Stimulated activated CD8-positive, alpha-beta memory T cell treated with anti-CD3 and anti-CD28 coated beads, Interleukin-7, amount 100 ng/mL, for 48 hours (primary cell): Measurements from ENCODE around the gene PACRG.

ENCODE experiments used
- DNase-seq, 2 donors: peaks; one replicate each; pipeline ENCODE4 v3.0.0-alpha.2; 2020; ENCODE audit warnings: low read depth in 1 of 2; ENCODE audit errors: extremely low read depth in 1 of 2

Gene PACRG

DNA sequence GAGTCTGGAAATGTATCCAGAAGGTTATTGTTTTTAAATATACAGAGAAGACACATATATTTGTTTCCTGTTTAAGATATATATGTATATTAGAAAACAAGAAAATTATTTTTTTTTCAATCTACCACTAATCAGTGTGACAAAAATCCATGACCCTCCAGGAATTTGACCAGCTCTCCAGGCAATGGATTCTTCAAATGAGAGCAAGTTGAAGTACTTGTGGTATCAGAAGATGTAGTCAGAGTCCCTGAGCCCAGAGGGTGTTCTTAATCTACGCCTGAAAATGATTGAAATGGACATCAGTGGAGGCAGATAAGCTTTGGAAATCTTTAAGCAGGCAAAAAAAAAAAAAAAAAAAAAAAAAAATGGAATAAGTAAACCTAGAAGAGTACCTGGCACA, 500.3 kb downstream of the PACRG start:
- no peak for DNase-seq

DNA sequence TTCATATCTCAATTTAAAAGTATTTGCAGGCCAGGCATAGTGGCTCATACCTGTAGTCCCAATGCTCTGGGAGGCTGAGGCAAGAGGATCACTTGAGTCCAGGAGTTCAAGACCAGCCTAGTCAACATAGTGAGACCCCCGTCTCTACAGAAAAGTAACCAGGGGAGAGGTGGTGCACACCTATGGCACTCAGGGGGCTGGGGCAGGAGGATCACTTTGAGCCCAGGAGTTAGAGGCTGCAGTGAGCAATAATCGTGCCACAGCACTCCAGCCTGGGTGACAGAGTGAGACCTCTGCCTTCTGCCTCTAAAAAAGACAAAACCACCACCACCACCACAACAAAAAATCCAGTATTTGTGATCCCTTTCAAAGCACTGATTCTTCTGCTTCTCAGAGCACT, 501.3 kb downstream of the PACRG start:
- DNase-seq, result no peak

DNA sequence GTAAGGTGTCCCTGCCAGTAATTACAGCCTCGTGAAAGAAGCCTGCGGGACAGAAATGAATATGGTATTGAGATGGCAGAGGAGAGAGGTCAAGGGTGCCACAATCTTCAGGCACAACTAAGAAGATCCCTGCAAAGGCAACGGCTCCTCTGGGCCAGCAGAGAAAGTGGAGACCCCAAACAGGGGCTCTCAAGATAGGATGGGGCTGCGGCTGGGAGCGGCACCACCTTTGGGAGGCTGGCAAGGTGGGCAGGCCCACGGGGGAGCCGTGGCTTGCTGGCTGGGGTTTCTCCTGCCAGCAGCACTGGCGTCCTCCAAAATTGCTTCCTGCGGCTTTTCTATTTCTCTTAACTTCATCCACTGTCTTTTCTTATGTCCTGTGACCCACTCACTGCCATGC, 503.1 kb downstream of the PACRG start:
- no peak for DNase-seq

DNA sequence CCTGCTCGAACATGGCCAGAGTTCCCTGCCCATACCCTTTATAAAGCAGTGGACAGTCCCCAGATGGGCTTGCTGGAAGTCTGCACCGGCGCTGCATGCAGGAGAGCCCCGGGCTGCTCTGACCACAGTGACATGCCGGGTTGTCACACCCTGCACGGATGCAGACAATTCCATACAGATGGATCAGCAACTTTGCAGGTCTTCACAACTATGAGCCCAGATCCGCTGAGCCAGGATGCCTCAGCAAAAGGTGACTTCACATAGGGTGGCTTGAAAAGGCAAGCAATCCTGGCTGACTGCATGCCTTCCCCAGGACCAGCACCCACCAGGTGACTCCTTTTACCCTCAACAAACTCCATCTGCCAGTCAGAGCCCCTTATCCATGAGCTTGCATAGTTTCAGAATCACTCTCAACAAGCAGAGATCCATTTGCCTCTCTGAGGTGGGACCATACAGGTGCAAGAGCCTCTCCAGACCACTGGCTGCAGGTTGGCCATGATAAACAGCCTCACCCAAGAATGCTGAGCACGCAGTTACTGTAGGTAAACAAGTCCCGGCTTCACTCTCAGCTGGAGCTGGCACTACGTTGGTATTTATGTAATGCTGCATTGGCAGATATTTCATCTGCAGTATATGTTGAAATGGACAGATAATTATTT, 503.7 kb downstream of the PACRG start:
- no peak for DNase-seq

DNA sequence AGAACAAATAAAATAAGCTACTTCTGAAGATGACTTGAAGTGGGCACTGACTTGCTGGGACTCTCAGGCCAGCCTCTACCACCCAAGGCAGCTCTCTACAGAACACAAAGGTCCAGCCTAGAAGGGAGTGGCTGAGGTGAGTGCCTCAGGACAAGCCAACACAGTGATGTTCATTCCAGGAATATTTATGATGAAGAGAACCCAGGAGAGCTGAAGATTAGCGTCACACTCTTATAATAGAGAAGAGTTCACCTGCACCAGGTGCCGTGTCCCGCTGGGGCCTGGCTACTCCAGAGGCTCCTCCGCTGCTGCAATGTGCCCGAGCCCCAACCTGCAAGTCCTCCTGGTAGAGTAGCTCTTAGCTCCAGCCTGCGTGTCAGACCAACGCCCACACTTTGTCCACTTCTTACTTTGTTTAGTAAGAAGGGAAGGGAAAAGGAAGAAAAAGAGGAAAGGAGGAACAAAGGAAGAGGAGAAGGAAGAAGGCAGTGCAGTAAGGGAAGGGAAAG, 504.3 kb downstream of the PACRG start:
- DNase-seq, result no peak

DNA sequence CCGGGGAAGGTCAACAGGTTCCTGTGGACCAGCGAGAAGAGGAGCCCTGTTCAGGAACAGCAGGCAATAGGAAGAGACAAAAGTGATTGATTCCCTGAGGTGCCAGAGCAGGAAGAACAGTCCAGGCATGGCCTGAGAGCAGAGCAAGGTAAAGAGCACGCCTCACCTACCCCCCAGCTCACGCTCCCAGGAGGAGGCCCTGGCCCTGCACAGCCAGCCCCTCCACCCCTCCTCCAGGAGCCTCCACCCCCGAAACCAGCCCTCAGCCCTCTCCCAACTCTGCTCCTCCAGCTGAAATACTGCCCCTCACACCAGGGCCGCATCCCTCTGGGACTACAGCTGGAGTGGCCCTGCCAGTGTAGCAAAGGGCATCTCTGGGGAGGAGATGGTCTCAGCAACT, 504.9 kb downstream of the PACRG start:
- DNase-seq, result no peak

DNA sequence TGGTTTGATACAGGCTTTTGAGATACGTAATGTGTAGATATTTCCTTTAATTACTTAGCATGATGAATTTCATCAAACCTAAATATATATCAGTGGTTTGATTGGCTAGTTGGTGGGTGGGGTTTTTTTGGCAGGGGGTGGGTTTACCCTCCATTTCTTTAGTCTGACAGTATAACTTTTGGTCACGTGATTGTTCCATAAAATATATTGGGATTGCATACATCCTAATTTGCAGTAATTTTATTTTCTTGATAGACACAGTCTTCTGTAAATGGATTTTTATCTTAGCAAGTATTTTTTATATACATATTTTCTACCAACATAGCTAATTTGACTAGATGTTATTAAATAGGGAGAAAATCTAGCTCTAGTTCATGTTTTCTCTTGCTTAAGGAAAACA, 509.3 kb downstream of the PACRG start:
- DNase-seq, result no peak

DNA sequence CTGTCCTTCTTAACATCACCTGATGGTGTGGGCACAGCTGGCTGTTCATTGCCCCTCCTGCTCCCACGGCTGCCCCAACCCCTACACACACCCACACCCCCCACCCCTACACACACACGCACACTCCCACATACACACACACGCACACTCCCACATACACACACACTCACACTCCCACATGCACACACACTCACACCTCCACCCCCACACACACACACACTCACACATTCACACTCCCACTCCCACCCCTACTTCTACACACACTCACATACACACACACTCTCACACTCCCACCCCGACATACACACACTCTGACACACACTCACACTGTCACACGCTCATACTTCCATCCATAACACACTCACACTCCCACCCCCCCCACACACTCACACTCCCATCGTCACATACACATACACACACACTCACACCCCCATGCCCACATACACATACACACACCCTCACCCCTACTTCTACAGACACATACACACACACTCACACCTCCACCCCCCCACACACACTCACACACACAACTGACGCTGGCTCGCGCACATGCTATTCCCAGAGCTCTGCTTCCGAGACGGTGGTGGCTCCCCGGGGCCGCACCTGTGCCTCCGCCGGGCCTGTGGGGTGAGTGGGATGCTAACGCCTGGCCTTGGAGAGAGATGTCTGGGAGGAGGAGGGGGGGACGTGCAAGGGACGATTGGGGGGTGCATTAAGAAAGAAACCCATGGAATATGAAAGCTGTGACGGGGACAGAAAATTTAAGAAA, 512.0 kb downstream of the PACRG start:
- no peak for DNase-seq

DNA sequence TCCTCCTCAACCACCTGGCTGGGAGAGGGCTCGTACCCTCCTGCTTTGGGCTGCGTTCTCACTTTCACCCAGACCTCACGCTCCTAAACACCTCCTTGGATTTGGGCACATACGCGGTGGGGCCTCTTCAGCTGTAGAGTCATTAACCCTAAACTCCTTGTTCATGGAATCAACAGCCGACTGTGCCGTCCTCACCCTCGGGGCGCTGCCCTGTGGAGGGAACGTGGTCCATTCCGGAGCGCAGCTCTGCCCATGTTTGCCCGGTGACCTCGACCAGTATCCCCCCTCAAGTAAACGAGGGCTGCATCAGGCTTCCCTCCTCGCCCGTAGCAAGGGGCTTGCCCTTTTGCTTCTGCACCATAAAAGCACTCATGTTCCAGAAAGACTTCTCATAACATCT, 512.8 kb downstream of the PACRG start:
- no peak for DNase-seq

DNA sequence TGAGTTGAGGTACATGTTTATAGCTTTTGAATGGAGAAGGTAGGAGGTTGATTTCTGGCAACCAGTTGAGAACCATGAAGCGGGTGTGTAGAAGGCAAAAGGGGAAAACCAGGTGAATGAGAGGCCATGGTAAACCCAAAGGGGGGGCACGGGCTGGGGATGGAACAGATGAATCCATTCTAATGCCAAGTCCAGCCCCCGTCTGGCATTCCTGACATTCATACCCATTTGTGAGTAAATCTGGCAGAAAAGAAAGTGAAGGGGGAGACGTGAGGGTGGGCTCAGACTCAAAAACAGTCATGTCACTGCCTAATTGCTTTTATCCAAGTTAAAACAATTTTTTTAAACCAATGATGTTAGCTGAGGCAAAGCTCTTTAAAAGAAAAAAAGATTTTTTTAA, 513.9 kb downstream of the PACRG start:
- DNase-seq, result no peak

DNA sequence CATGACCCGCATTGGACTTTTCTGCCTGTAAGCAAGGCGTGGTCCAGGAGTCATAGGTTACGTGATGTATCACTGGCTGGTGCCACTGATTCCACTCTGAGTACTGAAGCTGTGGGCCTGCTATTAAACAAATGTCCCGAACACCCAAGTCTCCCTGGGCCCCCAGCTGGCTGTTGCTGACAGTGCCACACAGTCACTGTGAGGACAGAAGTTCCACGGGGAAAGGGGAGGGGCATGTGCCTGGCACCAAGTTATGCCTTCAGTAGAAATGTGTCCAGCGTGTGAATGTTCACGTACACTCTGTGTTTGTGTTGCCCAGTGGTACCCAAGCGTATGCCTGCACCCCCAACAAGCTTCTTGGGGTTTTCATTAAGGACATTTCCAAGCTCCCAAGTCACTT, 515.3 kb downstream of the PACRG start:
- DNase-seq, result no peak

DNA sequence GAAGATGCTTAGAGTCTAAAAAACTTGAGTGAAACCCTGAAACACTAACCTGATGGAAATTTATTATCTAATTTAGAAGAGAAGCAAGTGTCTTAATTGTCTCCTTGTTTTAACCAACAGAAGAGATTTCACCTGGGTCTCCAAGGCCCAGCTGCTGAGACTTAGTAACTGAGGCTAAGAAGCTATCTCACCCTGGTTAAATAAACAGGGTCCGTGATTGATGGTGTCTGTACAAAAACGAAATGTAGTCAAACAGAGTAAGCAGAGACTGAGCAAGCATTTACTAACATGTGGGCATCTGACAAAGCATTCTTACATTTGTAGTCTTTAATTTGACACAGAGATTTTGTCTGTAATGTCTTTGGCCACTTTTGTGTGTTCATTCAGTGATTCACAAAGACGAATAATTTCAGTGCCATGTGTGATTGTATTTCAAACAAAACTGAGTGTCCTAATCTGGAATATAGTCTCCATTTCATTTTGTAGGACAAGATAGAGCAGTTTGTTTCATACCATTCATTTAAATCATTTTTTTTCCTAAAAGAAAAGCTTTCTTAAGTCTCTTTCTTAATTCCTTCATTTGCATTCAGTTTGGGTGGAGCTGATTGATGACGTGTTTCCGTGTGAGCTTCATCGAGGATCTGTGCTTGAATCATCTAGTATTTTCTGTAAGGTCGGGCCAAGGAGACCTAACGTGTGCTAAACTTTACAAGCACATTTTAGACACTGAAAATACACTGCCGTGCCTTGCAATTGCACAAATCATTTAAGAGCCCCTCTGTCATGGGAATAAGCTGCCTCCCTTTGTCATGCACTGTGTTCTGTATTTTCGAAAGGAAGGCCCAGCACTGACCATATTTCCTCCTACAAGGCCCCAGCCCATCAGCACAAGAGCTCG, 516.2 kb downstream of the PACRG start:
- no peak for DNase-seq

DNA sequence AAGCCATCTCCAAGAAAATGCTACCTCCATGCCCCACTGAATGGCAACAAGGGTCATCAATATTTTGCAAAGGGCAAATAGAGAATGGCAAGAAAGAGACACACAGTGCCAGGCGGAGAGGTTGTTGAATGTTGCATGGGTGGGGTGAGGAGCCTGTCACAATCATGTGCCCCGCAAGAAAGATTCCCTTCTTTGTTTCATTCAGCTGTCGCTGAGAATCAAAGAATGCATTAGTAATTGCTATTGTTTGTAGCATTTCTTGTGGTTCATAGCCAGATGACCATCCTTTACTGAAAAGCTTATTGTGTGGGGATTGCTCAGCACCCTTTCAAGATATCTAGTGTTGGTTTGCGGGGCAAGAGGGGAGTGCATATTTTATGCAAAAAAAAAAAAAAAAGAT, 520.3 kb downstream of the PACRG start:
- no peak for DNase-seq

DNA sequence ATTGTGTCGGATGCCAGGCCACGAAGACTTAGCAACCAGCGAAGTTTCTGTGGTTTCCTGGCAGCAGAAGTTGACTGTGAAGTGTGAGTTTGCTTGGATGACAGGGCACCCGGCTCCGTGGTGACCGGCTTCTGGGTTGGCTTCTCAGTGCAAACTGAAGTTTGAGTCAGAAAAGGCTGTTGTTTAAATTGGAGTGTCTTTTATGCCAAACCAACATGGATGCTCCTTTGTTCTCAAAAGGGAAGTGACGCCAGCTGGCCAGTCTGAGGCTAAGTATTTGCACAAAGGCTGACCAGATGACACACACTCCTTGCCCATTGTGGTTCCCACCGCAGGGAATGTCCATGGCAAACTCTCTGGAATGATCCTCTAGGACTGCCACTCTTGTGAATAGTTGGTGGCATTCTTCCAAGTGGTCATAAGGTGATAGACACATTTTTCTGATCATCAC, 521.9 kb downstream of the PACRG start:
- DNase-seq, result no peak

DNA sequence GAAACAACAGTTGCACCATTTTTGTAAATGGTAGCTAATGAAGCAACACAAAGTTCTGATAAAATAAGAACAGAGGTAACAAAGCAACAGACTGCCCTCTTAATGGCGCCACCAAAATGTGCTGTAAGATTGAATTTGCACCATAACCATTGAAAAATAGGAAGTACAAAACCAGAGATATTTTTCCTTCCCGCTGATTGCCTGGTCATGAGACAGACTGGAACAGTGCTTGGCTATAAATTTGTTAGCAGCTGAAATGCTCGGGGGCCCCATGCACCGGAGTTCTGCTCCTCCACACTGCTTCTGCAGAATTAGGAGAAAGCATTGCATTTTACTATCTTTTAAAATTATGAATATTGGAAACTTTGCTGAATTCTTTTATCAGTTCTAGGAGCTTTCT, 522.3 kb downstream of the PACRG start:
- no peak for DNase-seq

DNA sequence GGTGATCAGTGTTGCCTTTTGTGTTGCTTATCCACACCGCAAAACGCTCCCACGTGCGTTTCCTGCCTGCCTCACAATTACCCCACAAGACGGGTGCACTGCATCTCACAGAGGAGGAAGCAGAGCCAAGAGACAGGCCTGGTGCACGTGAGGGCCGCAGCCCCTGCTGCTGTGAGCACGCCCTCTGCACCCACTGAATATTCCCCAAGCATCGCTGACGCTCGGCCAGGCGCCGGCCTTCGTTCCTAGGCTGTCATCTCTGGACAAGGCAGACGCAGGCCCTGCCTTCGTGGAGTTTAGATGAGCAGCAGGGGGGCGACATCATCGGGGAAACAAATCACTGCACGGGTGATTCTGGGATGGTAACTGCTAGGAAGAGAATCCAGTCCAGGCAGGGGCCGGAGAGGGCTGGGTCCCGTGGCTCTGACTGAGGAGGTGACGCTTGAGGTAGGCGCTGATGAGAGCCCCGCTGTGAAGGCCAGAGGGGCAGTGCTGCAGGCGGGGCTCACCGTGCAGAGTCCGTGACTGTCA, 524.4 kb downstream of the PACRG start:
- no peak for DNase-seq

DNA sequence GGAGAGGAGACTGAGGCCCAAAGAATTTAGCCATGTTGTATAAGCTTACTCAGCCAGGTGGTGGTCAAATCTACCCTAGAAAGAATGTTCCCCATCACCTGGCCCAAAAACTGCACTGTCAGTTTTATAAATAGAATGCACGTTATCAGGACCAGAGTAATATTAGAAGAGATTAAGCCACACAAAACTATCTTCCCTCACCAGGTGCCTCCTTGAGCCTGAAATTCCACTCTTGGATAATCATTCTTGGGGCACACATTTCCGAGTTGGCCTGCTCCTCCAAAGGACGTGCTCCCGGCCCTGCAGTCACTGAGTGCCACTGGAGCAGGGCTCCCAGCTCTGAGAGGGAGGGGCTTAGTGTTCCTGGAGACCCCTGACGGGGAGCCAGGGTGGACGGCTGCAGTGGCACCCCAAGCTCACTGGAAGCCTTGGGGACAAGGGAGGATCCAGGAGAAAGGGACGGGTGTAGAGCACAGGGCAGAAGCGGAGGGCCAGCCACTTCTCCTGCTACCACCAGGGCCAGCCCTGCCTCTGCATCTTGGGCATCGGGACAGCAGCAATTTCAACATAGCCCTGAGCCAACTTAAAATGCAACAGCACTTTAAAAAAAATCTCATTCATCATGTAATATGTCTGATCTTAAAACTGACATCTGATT, 525.9 kb downstream of the PACRG start:
- no peak for DNase-seq

DNA sequence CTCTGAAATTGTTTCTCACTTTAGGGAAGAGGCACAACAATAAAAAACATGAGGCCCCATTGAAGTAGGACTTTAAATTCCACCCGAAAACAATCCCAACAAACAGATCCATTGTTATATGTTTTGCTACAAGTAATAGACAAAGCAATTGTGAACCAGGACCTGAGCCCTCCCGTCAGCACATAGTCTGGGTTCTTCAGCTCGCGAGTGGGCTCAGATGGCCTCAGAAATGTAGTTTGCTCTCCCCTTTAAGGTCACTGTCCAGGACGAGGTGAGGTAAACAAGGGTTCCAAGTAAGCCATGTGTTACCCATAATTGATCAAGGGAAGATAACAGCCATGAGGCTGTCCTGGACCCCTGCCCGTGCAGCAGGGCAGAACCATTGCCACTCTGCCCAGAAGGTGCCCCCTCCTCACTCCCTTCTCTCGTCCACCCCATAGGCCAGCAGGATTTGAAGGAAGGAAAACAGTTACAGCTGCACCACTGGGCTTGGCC, 526.6 kb downstream of the PACRG start:
- DNase-seq, result no peak

DNA sequence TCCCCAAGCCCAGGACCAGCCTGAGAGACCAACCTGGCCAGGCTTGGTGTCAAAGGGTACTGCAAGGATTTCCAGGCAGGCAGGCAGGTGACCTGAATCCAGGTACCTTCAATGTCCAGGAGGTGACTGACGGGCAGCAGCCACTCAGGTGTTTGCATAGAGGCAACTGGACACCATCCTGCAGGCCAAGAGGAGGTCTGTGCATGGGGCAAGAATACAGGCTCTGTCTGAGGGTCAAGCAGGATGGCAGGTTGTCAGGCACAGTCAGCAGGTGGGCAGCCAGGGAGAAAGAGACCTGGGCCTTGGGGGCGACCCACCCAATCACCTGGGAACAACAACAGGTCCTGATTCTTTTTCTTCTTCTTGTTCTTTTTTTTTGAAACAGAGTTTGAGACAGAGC, 527.5 kb downstream of the PACRG start:
- DNase-seq, result no peak

DNA sequence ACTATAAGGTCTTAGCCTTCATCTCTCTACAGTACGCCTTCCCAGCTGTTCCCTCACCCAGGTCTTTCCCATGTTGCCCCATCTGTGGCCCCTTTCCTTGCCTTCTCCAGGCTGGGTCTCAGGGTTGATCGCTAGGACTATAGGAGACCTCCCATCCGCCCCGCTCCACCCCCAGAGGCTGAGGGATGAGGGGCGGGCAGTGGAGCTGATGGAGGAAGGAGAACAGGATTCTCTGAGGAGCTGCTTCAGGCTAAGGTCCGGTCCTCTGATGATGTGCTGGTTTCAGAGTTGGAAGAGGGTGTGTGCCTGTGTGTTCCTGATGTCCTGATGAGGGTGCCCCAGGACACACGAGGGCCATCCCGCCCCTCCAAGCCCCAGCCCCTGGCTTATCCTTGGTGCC, 531.9 kb downstream of the PACRG start:
- DNase-seq, result no peak
